H9 (cell line): ENCODE data around the gene NUMA1. TPM values are rescaled to one million over a fixed set of nuclear protein-coding genes. Genes with fewer than 3 reads are reported as not detected.

Experiments
- DNase-seq: peaks from one replicate; pipeline ENCODE4 v3.0.0-alpha.2; 2017
- H2AFZ ChIP-seq: one replicate; pipeline ENCODE4 v1.6.1; 2013; ENCODE audit warnings: mild to moderate bottlenecking, low read length, control low read depth, moderate library complexity
- H2AK5ac ChIP-seq: 2 replicates; pipeline ENCODE4 v1.6.1; 2013; ENCODE audit warnings: low read length, control low read depth, mixed read lengths; ENCODE audit not compliant: insufficient read length
- H2BK120ac ChIP-seq: one replicate; pipeline ENCODE4 v1.6.1; 2013; ENCODE audit warnings: low read depth, mild to moderate bottlenecking, low read length, control low read depth, inconsistent platforms; ENCODE audit not compliant: poor library complexity, severe bottlenecking
- H2BK12ac ChIP-seq: 2 replicates; pipeline ENCODE4 v1.6.1; 2013; ENCODE audit warnings: low read length, control low read depth, mixed read lengths, low read depth; ENCODE audit not compliant: insufficient read length
- H2BK15ac ChIP-seq: 2 replicates; pipeline ENCODE4 v1.6.1; 2013; ENCODE audit warnings: low read depth, low read length, control low read depth
- H2BK20ac ChIP-seq: one replicate; pipeline ENCODE4 v1.6.1; 2013; ENCODE audit warnings: low read depth, mild to moderate bottlenecking, low read length, control low read depth, inconsistent platforms; ENCODE audit not compliant: poor library complexity, severe bottlenecking
- H2BK5ac ChIP-seq: 2 replicates; pipeline ENCODE4 v1.6.1; 2013; ENCODE audit warnings: low read length, control low read depth, mixed read lengths; ENCODE audit not compliant: insufficient read length
- H3K14ac ChIP-seq: 2 replicates; pipeline ENCODE4 v1.6.1; 2013; ENCODE audit warnings: low read length, control low read depth; ENCODE audit not compliant: insufficient read depth
- H3K18ac ChIP-seq: 2 replicates; pipeline ENCODE4 v1.6.1; 2013; ENCODE audit warnings: low read depth, mild to moderate bottlenecking, mixed read lengths, low read length, control low read depth; ENCODE audit not compliant: insufficient read length
- H3K23ac ChIP-seq: 2 replicates; pipeline ENCODE4 v1.6.1; 2013; ENCODE audit warnings: low read length, control low read depth, mixed read lengths, low read depth; ENCODE audit not compliant: insufficient read length
- H3K23me2 ChIP-seq: 2 replicates; pipeline ENCODE4 v1.6.1; 2013; ENCODE audit warnings: low read depth, mild to moderate bottlenecking, mixed read lengths, low read length, control low read depth; ENCODE audit not compliant: insufficient read length, poor library complexity, severe bottlenecking
- H3K27ac ChIP-seq: 2 replicates; pipeline ENCODE4 v1.5.1; 2013; ENCODE audit warnings: low read length, control low read depth, mixed read lengths, low read depth; ENCODE audit not compliant: insufficient read length
- H3K27me3 ChIP-seq: 2 replicates; pipeline ENCODE4 v1.6.1; 2013; ENCODE audit warnings: low read length, control low read depth, inconsistent platforms; ENCODE audit not compliant: insufficient read depth
- H3K4ac ChIP-seq: 2 replicates; pipeline ENCODE4 v1.6.1; 2013; ENCODE audit warnings: low read depth, mild to moderate bottlenecking, control low read depth, inconsistent platforms, low read length, moderate library complexity
- H3K4me1 ChIP-seq: 2 replicates; pipeline ENCODE4 v1.6.1; 2013; ENCODE audit warnings: low read length, control low read depth, inconsistent platforms; ENCODE audit not compliant: insufficient read depth
- H3K4me2 ChIP-seq: 2 replicates; pipeline ENCODE4 v1.6.1; 2013; ENCODE audit warnings: low read length, control low read depth, mixed read lengths; ENCODE audit not compliant: insufficient read length, insufficient read depth
- H3K56ac ChIP-seq: 2 replicates; pipeline ENCODE4 v1.6.1; 2013; ENCODE audit warnings: low read depth, mild to moderate bottlenecking, mixed read lengths, low read length, control low read depth; ENCODE audit not compliant: insufficient read length
- H3K79me1 ChIP-seq: 2 replicates; pipeline ENCODE4 v1.6.1; 2013; ENCODE audit warnings: low read depth, mild to moderate bottlenecking, moderate library complexity, low read length, control low read depth, inconsistent platforms; ENCODE audit not compliant: insufficient read depth, poor library complexity, severe bottlenecking
- H3K79me2 ChIP-seq: 2 replicates; pipeline ENCODE4 v1.6.1; 2013; ENCODE audit warnings: low read length, control low read depth, inconsistent platforms; ENCODE audit not compliant: insufficient read depth
- H3K9ac ChIP-seq: 2 replicates; pipeline ENCODE4 v1.6.1; 2013; ENCODE audit warnings: low read length, control low read depth, mixed read lengths; ENCODE audit not compliant: insufficient read length; ENCODE audit errors: extremely low read depth
- H3K9me3 ChIP-seq: one replicate; pipeline ENCODE4 v1.6.1; 2013; ENCODE audit warnings: low read depth, low read length, inconsistent platforms; ENCODE audit not compliant: control insufficient read depth
- H3T11ph ChIP-seq: one replicate; pipeline ENCODE4 v1.6.1; 2013; ENCODE audit warnings: mild to moderate bottlenecking, low read length, control low read depth, inconsistent platforms
- H4K20me1 ChIP-seq: one replicate; pipeline ENCODE4 v1.6.1; 2013; ENCODE audit not compliant: control insufficient read depth, insufficient read length, insufficient read depth
- H4K5ac ChIP-seq: 2 replicates; pipeline ENCODE4 v1.6.1; 2013; ENCODE audit warnings: low read depth, mild to moderate bottlenecking, mixed read lengths, low read length, control low read depth; ENCODE audit not compliant: insufficient read length
- H4K8ac ChIP-seq: replicated peaks from 2 replicates; pipeline ENCODE4 v1.6.1; 2013; ENCODE audit warnings: low read length, control low read depth, mixed read lengths, low read depth; ENCODE audit not compliant: insufficient read length
- H4K91ac ChIP-seq: 2 replicates; pipeline ENCODE4 v1.6.1; 2013; ENCODE audit warnings: low read depth, mild to moderate bottlenecking, moderate library complexity, mixed read lengths, low read length, control low read depth; ENCODE audit not compliant: insufficient read length
- H3K27ac Mint-ChIP-seq, 3 experiments: 2 replicates in 2 of 3; 3 replicates in 1 of 3; pipeline ENCODE4 v1.8.0; 2020 to 2021; ENCODE audit warnings: mixed read lengths in 3 of 3, mild to moderate bottlenecking in 1 of 3, moderate library complexity in 1 of 3
- H3K27me3 Mint-ChIP-seq: 2 replicates; pipeline ENCODE4 v1.8.0; 2021; ENCODE audit warnings: low read depth, mild to moderate bottlenecking, moderate library complexity, mixed read lengths
- H3K36me3 Mint-ChIP-seq, 3 experiments: 2 replicates in 2 of 3; 3 replicates in 1 of 3; pipeline ENCODE4 v1.8.0; 2020 to 2021; ENCODE audit warnings: low read depth in 3 of 3, mixed read lengths in 3 of 3; ENCODE audit not compliant: insufficient read depth in 1 of 3
- H3K4me1 Mint-ChIP-seq, 2 experiments: 2 replicates each; pipeline ENCODE4 v1.8.0; 2020; ENCODE audit warnings: mixed read lengths in 2 of 2
- H3K4me3 Mint-ChIP-seq, 2 experiments: 2 replicates in 1 of 2; 3 replicates in 1 of 2; pipeline ENCODE4 v1.8.0; 2020 to 2021; ENCODE audit warnings: mild to moderate bottlenecking in 2 of 2, mixed read lengths in 2 of 2, moderate library complexity in 1 of 2
- H3K9me3 Mint-ChIP-seq, 2 experiments: 2 replicates in 1 of 2; 3 replicates in 1 of 2; pipeline ENCODE4 v1.8.0; 2020; ENCODE audit warnings: mild to moderate bottlenecking in 2 of 2, mixed read lengths in 2 of 2, moderate library complexity in 1 of 2
- WGBS: extraction: QIAGEN DNeasy Blood & Tissue Kit; methylation state at CpG from one replicate; pipeline ENCODE4 v1.1.7; 2013; ENCODE audit warnings: missing lambda C conversion rate, low lambda C conversion rate, mixed read lengths; ENCODE audit not compliant: insufficient read length; ENCODE audit errors: extremely low coverage; 5-methylcytosine and 5-hydroxymethylcytosine counted together
- total RNA-seq: library from RNA; stranded (reverse); gene quantifications from 2 replicates; pipeline ENCODE4 v1.2.1, GENCODE V29; 2021
- TF ChIP-seq, protein P1 (sequence below): fragments of 200-600 bp; sonication (generic); conservative IDR thresholded peaks from 3 replicates; pipeline ENCODE4 v1.8.0; 2021; ENCODE audit warnings: antibody characterized with exemption, mild to moderate bottlenecking

The NUMA1 gene
- total RNA-seq, 1 experiment from 2014 or later, result 136 TPM

- Histone ChIP-seq H2AK5ac (no peak overlapping the region), H4K5ac (no peak overlapping the region), H3K18ac (no peak overlapping the region), H3K56ac (no peak overlapping the region), H4K91ac (no peak overlapping the region), H3K9me3 (no peaks in the 10 kb centered on the region), H2BK12ac (no peak overlapping the region), H3K79me1 (no peaks in the 10 kb centered on the region), H3K79me2 (no peaks in the 10 kb centered on the region), H3K9ac (no peak overlapping the region), H3K4ac (no peak overlapping the region), H2BK15ac (no peak overlapping the region), H3K23me2 (no peaks in the 10 kb centered on the region), H4K8ac (no peak overlapping the region), H2AFZ (no peak overlapping the region), H2BK120ac (no peak overlapping the region), H3K14ac (no peak overlapping the region), H3K27ac (no peak overlapping the region), H3K4me2 (no peak overlapping the region), H4K20me1 (no peaks in the 10 kb centered on the region), H3K27me3 (no peaks in the 10 kb centered on the region), H2BK5ac (no peak overlapping the region), H3K4me1 (no peaks in the 10 kb centered on the region), H3K23ac (no peak overlapping the region), H3T11ph (no peak overlapping the region), H2BK20ac (no peak overlapping the region)
- no CpG with 5 or more reads among the region's 20 CpGs for WGBS
- H3K9me3 Mint-ChIP-seq, result no peaks in the 10 kb centered on the region
- DNase-seq, result no peak
- H3K4me3 Mint-ChIP-seq, result no peak overlapping the region
- H3K4me1 Mint-ChIP-seq, result no peaks in the 10 kb centered on the region
- H3K27ac Mint-ChIP-seq, result peak overlapping the region in 2 of 3 experiments; percentile 34 to 56; a peak in 1 of 7 replicates
- TF ChIP-seq, protein P1, sequence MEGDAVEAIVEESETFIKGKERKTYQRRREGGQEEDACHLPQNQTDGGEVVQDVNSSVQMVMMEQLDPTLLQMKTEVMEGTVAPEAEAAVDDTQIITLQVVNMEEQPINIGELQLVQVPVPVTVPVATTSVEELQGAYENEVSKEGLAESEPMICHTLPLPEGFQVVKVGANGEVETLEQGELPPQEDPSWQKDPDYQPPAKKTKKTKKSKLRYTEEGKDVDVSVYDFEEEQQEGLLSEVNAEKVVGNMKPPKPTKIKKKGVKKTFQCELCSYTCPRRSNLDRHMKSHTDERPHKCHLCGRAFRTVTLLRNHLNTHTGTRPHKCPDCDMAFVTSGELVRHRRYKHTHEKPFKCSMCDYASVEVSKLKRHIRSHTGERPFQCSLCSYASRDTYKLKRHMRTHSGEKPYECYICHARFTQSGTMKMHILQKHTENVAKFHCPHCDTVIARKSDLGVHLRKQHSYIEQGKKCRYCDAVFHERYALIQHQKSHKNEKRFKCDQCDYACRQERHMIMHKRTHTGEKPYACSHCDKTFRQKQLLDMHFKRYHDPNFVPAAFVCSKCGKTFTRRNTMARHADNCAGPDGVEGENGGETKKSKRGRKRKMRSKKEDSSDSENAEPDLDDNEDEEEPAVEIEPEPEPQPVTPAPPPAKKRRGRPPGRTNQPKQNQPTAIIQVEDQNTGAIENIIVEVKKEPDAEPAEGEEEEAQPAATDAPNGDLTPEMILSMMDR, result no peak
- H3K36me3 Mint-ChIP-seq, result peaks cover 52 to 91% (median 86%) of the 10 kb centered on the region in 3 experiments; a peak in 6 of 7 replicates
- H3K27me3 Mint-ChIP-seq, result peaks cover 9% of the 10 kb centered on the region; the same call in 1 of the 2 replicates
Observed at GRCh38 chr11:72005347-72006260, 74.7 kb downstream of the NUMA1 start.
